NCI-H2029 treated with DMSO at 0.1 percent for 48 hours (cell line): ENCODE results near the gene ACTBL2.
"Not testable (repeated sequence)": the region's sequence is repeated elsewhere in the genome, so short reads cannot be mapped to it uniquely, and the experiment has no call there.

ENCODE experiments used
- DNase-seq: peaks from one replicate; lab custom pipeline; 2025; lab: John Stamatoyannopoulos, UW

ACTBL2 gene

GRCh38 chr5:57494104-57495098 is 11.8 kb upstream of the ACTBL2 start:
- DNase-seq = no peak

GRCh38 chr5:57493034-57493433 is 10.4 kb upstream of the ACTBL2 start:
- no peak for DNase-seq

DNA sequence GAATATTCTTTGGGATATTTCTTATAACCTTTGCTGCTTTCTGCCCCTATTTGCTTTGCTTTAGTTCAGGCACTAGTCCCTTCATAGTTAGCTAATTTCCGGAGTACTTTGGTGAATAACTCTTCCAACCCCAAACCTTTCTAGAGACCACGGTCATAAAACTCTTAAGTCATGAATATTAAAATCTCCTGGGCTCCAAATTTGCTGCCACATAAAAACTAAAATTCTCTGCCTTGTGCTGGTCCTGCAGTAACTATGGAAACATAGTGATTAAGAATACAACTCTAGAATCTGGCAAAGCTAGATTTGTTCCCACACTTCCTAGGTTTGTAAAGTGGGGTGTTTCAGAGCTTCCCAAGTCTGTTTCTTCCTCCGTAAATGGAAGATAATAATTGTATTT is 10.0 kb upstream of the ACTBL2 start:
- DNase-seq = no peak

DNA sequence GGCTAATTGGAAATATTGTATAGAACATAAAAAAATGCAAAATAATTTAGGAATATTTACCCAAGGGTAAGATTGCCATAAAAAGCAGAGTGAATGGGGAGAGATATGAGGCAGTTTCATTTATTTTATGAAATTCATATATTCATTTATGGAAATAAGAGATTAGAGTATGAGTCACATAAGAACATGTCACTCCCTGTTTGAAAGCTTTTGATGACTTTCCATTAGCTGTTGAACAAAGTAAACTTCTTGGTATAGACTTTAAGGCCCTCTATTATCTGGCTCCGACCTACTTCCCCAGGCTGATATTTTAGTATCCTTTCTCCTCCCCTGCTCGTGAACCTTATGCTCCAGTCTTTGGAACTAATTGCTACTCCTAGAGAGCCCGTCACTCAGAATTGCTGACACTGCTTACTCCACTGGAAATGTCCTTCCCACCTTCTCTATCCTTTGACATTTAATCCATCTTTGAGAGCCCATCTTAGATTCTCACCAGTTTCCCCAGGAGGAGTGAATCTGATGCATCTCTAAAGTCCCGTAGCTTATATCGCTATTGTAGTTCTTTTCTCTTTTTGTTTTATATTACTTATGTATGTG is 8.9 kb upstream of the ACTBL2 start:
- no peak for DNase-seq

- DNase-seq = no peak
Observed at GRCh38 chr5:57488215-57488955, 5.8 kb upstream of the ACTBL2 start.

DNA sequence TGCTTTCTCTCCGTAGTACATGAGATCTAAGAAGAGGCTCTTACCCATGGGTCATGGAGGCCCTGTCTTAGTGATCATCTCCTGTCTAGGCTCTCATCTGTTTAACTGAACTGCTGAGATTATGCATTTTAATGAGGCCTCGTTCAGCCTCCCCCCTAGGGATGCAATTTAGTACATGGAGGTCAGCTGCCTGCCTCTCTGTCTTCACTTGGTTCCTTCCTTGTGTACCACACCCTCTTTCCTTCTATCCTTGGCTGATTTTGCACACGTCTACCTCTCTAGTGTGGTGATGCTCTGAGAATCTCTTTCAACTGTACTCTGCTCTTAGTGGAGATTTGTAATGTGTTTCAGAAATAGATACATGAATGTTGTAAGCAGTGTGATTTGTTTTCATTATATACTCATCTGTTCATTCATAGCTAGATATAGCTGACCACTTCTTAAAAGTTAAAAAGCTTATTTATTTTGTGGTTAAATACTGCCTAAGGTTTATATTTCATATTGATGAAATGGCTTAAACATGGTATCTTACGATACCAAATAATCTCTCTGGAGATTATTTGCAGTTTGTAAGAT is 3.5 kb upstream of the ACTBL2 start:
- no peak for DNase-seq

- DNase-seq = no peak
Observed at GRCh38 chr5:57478826-57479225, 3.8 kb downstream of the ACTBL2 start.

DNA sequence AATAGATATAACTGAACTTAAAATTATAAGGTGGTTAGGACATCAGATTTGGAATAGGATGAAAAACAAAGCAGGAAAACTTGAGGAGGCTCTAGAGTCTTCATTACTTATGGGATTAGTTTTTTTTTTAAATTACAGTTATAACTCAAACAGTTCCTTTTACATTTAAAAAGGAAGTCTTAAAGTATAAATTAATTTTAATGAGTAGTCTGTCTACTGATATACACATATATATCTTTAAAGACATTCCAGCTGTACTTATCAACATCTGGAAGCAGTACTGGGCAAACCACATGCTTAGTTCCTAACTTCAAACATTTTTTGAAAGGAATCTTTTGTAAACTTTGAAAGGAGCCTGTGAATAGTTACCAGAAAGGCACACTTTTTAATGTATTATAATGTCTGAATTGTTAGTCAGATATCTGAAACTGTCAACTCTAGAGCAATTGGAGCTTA is 6.0 kb downstream of the ACTBL2 start:
- DNase-seq = no peak

- DNase-seq = no peak
Observed at GRCh38 chr5:57470339-57470738, 12.3 kb downstream of the ACTBL2 start.

DNA sequence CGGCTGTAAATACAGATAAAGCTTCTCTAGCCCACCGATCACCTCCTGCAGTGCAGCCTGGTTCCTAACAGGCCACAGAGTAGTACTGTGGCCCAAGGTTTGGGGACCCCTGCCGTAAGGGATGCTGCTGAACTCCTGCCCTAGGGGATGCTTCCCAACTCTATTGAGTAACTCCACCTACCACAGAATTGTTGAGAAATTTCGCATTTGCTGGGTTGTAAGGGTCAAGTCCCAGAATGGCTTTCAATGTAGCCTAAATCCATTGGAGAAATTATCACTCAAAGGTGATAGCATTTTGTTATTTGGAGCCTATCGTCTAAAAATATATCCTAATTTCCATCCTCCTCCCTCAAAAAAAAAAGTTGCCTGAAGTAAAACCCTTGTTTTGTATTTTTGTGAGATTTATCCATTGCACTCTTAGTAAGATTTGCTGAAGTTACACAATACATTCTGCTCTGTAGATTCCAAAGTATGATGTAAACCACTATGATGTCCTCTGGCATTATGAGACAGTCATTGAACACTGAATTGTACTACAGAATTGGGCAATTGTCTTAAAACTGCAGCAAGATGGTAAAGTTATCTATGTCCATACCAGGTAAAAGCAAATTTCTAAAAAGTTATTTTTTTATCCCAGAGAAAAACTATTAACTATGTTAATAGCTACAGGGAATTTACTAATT is 14.0 kb downstream of the ACTBL2 start:
- no peak for DNase-seq

GRCh38 chr5:57466544-57466943 is 16.1 kb downstream of the ACTBL2 start:
- no peak for DNase-seq

DNA sequence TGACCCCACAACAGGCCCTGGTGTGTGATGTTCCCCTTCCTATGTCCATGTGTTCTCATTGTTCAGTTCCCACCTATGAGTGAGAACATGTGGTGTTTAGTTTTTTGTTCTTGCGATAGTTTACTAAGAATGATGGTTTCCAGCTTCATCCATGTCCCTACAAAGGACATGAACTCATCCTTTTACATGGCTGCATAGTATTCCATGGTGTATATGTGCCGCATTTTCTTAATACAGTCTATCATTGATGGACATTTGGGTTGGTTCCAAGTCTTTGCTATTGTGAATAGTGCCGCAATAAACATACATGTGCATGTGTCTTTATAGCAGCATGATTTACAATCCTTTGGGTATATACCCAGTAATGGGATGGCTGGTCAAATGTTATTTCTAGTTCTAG is 22.6 kb downstream of the ACTBL2 start:
- DNase-seq = not testable (repeated sequence)

DNA sequence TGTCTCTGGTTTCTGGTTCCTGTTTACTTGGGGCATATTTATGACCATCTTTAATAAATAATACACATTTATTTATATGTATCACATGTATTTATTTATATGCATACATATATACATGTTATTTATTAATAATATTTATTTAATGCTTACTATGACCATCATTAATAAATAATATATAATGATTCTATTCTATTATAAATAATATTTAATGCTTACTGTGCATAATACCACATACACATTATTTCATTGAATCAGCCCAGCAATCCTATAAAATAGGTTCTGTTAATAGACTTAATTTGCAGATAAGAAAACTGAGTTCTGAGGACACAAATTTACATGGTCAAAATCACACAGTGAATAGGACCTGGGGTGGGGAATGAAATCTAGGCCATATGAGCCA is 24.2 kb downstream of the ACTBL2 start:
- DNase-seq = no peak

DNA sequence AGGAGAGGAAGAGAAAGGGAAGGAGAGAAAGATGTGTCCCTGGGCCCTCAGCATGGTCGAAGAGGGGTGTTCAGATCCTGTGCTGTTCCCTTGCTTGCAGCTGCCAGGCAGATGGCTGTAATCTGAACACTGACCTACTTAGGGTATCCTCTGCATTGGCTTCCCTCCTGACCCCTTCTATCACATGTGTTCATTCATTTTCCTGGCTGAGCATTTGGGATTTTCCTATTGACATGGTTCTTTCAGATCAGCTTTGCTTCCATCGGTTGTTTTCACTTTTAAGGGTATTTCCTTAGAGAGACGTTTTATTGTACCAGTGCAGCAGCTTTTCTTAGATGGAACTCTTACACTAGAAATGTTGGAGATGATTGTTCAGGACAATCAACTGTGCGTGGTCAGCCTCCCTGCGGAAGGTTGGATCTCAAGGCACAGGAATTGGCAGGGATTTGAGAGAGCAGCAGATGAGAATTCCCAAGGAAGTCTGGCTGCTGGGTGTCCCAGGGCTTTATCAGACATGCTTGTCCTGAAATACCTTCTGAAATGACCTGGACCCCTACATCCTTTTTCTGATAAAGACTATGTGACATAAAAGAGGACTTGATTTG is 26.0 kb downstream of the ACTBL2 start:
- no peak for DNase-seq

GRCh38 chr5:57455511-57456455 is 26.8 kb downstream of the ACTBL2 start:
- DNase-seq = no peak

DNA sequence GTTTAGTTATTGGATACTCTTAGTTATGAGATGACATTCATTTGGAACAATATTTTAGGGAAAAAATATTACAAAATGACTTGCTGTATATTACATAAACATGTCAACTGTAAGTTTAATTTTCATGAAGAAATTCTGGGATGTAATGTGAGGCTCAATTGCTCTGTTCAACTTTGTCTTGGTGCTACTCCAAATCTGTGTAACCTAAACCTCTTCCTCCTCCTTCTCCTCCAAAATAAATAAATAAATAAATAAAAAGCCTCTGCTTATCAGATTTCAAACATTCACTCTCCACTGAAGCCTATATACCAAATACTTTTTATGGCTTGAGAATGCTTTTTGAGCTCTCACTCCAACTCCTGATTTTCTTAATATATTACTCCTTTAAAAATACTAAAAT is 27.7 kb downstream of the ACTBL2 start:
- no peak for DNase-seq

GRCh38 chr5:57453728-57454127 is 28.9 kb downstream of the ACTBL2 start:
- DNase-seq = no peak

GRCh38 chr5:57452885-57453284 is 29.7 kb downstream of the ACTBL2 start:
- DNase-seq = no peak

DNA sequence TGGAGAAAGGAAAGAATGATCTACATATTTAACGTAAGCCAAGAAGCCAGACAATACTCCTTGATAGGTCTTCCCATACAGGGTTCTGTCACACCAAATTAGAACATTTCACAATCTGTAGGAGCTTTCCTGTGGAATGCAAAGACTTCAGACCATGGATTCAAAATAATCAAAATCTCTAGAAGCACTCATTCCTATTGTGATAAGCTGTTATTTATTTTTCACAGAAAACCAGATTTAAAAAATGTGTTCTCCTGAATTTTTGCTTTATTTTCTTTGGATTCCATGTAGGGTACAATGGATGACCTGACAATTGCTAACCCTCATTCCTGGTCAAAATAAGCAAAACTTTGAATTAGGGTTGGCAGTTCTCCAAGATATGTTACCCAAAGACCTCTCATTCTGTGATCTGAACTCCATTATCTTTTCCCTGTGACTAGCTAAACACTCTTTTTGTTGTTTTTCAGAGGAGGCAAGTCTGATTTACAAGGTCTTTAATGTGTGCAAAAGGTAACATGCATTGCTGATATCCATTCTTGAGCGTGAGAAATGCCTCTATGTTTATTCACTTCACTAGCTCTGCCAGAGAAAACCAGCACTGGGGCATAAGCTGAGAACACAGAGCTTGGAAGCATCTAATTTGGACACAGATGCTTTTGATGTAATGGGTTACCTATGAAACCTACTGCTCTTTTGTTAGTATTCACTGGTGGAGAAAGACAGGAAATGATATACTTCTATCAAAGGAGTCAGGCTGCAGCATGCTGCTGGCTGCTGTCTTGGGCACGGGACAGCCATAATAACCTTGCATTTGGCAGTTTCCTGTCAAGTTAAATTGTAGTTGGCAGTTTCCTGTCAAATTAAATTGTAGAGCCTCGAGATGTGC is 31.4 kb downstream of the ACTBL2 start:
- DNase-seq = no peak
